Ovary (tissue), 3 donors: ENCODE data around the gene PIAS3.

ENCODE experiments used
- CTCF ChIP-seq, 3 donors: fragments of 450-650 bp in 2 of 3; fragments of 200-600 bp in 1 of 3; IDR thresholded peaks; one replicate each; pipeline versions ENCODE4 v1.5.1 to v1.8.0; 2016 to 2022; ENCODE audit warnings: antibody characterized with exemption in 3 of 3, mild to moderate bottlenecking in 1 of 3
- POLR2A ChIP-seq: fragments of 450-650 bp; IDR thresholded peaks from one replicate; pipeline ENCODE4 v1.6.1; 2017; ENCODE audit warnings: antibody characterized with exemption, mild to moderate bottlenecking, moderate library complexity
- donor health status: DM: no; HTN: no; CAD: no.

DNA sequence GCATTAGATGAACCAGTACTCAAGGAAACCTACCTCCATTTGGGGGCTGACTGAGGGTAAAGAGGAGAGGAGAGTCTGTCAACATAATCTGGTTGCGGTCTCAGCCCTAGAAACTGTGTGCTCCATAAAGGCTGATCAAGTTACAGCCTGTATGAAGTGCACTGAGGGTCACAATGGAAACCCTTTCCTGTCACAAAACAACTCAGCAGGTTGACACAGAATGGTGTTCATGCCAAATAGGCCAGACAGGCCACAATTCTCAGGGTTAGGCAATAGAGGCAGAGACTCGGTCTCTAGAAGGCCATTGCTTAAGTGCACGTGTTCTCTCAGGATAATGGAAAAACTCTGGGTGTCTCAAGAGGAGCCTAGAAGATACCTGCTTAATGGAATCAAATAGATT lies 30.8 kb upstream of the PIAS3 start:
- no peak for TF ChIP-seq POLR2A
- no peak for TF ChIP-seq CTCF (IDR thresholded peaks at IDR 0.05)
